Activated CD4-positive, CD25-positive, alpha-beta regulatory T cell (primary cell): Measurements from ENCODE around the gene AGBL4.

Experiments used
- DNase-seq, 4 experiments: peaks; one replicate each; lab custom pipeline; 2025; lab: John Stamatoyannopoulos, UW

AGBL4 gene

GRCh38 chr1:49694251-49694827, 329.4 kb downstream of the AGBL4 start:
- no peak for DNase-seq

DNA sequence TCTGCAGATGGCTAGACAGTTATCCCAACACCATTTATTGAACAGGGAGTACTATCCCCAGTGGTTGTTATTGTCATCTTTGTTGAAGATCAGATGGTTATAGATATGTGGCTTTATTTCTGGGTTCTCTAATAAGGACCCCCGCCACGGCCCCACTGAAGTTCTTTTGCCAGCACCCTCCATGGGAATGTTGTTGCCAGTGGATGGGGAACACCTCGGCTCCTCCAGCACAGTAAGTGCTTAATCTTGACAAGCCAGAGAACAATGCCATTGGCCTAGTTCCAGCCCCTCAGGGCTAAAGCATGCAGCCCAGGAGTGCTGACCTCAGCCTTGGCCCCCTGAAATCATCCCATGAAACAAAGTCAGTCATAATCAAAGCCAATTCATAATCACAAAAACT, 337.6 kb downstream of the AGBL4 start:
- DNase-seq, result no peak

DNA sequence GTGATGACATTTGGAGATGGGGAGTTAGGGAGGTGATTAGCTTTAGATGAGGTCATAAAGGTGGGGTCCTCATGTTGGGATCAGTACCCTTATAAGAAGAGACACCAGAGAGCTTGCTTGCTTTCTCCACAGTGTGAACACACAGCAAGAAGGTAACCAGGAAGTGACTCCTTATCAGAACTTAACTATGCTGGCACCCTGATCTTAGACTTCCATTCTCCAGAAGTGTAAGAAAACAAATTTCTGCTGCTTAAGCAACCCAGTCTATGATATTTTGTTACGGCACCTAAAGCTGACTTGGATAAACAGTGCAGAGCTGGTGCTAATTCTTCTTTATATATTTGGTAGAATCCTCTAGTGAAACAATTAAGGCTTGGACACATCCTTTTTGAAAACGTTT, 346.0 kb downstream of the AGBL4 start:
- DNase-seq, result no peak

- no peak for DNase-seq
These were observed 372.6 kb downstream of the AGBL4 start for GRCh38 chr1:49651136-49651535.

- no peak for DNase-seq
These were observed 393.6 kb downstream of the AGBL4 start for GRCh38 chr1:49630156-49630555.

- DNase-seq, result no peak
These were observed 396.0 kb downstream of the AGBL4 start for GRCh38 chr1:49627781-49628180.

DNA sequence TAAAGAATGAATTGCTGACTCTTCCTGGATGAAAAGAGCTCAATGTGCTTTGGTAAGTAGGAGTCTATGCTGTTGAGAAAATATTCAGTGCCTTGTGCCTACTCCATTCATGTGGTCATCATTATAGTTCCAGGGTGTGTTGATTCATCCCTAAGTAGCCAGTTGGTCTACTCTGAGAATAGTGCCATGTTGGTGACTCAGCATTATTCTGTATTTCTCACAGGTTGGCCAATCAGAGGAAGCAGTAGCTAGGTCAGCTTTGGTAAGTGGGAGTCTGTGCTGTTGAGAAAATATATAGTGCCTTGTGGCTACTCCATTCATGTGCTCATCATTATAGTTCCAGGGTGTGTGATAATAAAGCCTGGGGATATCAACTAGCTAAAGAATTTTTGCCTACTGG, 397.3 kb downstream of the AGBL4 start:
- no peak for DNase-seq

DNA sequence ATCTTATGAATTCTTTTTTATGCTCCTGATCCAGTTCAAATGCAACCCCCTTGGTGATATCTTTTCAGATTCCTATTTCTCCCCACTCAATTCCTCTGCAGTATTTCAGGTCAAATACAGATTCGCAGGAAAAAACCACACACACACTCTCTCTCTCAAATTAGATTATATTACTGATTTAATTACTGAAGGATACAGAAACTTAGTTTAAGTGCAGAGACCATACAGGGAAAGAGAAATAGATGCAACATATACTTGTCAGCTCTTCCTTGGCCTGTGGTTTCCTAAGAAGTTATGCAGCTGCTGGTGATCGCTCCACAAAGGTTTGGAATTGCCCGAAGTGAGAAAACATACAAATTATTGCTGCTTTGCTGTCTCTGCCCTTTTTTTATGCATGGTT, 400.9 kb downstream of the AGBL4 start:
- DNase-seq, result no peak

- DNase-seq, result no peak
These were observed 417.7 kb downstream of the AGBL4 start for GRCh38 chr1:49606082-49606481.

DNA sequence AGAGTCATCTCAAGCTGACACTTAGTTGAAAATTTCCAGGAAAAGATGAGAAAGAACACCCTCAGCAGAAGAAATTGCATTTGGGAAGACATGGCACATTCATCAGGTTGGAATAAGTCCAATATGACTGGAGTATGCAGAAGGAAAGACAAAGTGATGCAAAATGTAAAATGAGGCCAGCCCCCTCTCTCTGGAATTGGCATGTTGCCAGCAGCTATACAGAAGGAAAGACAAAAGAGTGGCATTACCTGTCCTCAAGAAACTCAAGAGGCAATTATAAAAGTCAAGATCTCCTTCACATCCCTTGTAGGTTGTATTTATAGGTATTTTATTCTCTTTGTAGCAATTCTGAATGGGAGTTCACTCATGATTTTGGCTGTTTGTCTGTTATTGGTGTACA, 426.3 kb downstream of the AGBL4 start:
- DNase-seq, result no peak

DNA sequence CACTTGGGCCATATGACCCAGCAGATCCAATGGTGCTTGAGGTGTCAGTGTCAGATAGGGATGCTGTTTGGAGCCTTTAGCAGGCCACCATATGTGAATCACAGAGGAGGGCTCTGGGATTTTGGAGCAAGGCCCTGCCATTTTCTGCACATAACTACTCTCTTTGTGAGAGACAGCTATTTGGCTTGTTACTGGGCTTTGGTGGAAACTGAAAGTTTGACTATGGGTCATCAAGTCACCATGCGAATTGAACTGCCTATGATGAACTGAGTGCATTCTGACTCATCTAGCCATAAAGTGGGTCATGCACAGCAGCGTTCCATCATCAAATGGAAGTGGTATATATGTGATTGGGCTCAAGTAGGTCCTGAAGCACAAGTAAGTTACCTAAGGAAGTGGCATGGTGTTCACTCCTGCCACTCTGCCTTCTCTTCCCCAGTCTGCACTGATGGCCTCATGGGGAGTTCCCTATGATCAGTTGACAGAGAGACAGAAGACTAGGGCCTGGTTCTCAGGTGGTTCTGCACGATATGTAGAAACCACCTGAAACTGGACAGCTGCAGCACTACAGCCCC, 447.3 kb downstream of the AGBL4 start:
- DNase-seq, result no peak

DNA sequence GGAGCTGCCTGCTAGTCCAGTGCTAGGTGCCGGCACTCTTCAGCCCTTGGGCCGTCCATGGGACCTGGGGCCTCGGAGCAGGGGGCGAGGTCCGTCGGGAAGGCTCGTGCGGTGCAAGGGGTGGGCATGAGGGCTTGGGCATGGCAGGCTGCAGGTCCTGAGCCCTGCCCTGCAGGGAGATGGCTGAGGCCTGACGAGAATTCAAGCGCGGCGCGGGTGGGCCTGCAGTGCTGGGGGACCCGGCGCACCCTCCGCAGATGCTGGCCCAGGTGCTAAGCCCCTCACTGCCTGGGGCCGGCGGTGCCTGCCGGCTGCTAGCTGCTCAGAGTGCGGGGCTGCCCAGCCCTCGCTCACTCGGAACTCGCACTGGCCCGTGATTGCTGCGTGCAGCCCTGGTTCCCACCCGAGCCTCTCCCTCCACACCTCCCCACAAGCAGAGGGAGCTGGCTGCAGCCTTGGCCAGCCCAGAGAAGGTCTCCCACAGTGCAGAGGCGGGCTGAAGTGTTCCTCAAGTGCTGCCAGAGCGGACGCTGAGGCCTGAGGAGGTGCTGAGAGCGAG, 467.0 kb downstream of the AGBL4 start:
- no peak for DNase-seq

GRCh38 chr1:49552101-49552500, 471.7 kb downstream of the AGBL4 start:
- no peak for DNase-seq

DNA sequence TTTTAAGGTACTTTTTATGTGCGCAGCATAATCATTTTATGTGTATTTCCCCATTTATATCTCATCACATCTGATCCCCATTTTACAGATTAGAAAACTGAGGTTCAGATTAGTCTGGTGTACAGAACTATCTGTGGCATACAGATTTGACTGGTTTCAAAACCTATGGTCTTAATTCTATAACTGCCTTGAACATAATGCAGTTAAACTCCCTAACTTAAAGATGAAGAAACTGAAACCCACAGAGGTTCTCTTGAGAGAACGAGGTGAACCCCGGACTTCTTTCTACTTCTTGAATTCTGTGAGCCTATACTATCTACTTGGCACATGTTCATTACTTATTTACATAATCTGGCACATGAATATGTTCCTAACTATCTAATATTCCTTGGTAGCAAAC, 479.1 kb downstream of the AGBL4 start:
- DNase-seq, result no peak

DNA sequence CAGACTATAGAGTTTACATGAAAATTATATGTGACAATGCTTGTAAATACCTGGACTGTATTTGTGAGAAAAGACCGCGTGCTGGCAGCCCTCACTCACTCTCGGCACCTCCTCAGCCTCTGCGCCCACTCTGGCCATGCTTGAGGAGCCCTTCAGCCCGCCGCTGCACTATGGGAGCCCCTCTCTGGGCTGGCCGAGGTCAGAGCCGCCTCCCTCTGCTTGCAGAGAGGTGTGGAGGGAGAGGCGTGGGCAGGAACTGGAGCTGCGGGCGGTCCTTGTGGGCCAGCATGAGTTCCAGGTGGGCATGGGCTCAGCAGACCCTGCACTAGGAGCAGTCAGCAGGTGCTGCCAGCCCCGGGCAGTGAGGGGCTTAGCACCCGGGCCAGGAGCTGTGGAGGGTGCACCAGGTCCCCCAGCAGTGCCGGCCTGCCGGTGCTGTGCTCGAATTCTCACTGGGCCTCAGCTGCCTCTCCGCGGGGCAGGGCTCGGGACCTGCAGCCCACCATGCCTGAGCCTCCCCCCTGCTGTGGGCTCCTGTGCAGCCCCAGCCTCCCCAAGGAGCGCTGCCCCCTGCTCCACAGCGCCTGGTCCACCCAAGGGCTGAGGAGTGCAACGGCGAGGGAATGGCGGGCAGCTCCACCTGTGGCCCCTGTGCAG, 482.5 kb downstream of the AGBL4 start:
- no peak for DNase-seq

DNA sequence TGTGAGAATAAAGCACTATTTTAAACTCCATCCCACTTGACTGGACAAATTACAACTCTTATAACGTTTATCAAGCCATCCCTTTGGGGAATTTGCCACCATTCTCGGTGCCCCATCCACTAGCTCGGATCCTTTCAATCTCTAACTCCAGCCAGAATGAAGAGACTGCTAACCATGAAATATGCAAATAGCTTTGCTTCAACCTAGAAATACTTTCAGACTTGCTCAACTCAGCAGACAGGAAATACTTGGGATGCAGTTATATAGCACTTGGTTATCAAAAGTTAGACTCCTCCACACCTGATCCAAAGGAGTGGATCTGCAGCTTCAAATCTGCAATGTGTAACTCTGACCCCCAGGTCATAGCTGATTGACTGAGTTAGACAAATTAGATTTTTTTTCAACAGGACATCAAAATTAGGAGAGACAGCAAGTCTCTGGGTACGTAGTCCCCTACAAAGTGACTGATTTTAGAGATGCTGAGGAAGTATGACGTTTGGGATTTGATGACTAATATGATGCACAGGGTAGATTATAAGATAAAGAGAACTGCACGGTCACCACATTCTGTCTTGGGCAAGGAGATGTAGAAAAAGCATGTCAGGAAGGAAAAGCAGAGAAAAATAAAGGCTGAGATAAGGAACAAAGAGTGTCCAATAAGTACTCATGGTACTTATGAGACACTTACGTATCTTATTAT, 496.0 kb downstream of the AGBL4 start:
- DNase-seq, result no peak

DNA sequence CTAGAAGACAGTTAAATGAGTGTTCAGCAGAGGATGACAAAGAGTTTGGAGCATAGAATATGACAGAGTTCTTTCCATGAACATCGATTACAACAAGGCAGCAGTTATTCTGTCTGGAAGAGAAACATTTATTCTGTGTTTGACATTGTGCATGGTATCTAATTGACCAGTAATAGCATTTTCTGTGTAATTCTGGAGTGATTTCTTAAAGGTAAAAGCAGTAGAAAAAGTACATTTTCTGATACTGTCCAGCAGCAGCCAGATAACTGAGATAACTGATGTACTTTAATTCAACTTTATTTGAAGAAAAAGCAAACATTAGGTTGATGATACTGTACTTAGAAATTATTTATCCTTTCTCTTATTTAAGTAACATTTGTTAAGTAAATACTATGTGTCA, 497.1 kb downstream of the AGBL4 start:
- no peak for DNase-seq

DNA sequence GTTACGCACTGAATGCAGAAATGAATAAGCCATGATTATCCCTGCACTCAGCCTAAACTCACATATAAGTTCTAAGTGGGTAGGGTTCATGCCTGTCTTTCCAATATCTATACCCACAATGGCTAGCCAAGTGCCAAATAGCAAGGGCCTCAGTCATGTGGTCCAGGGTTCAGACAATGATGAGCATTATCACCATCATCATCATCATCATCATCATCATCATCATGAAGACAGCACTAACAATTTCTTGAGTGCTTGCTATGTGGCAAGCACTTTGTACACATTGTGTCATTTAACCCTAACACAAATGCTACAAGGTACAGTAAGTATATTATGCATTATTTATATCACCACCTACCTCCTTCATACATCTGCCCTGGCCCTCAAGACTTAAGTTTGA, 500.0 kb downstream of the AGBL4 start:
- no peak for DNase-seq

GRCh38 chr1:49466961-49467360, 556.8 kb downstream of the AGBL4 start:
- no peak for DNase-seq

- DNase-seq, result no peak
These were observed 558.1 kb downstream of the AGBL4 start for GRCh38 chr1:49465486-49466185.

DNA sequence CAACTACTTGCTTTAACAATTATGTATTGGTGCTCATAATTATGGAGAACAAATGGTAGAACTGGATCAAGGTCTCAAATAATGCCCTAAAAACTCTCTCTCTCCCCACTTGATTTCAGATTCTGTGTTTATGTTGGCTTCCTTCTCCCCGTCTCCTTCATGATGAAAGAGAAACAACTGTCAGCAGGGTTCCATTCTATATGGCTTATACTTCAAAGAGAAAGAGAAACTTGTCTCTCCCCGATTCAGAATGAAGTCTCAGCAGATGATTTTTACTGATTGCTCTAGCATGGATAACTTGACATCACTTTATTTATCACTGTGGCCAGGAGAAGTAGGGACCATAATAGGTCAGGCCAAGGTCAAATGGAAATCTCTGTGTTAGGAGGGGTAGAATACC, 575.6 kb downstream of the AGBL4 start:
- no peak for DNase-seq

DNA sequence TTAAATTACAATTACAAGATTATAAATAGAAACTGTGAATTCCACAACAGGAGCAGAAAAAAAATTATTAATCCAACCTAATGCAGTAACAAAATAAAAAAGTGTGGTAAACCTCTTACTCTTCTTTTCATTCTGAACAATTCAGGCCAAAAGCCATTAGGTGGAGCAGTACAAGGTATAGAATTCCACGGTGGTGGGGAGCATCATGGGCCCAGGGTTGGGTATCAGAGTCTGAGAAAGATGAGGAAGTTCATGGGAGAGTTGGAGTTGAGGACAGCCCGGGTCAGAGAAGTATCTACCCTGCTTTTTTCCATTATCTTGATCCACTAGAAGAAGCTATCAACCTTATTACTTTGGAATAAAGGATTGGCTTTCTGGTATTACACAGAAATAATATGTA, 586.9 kb downstream of the AGBL4 start:
- DNase-seq, result no peak
